WERI-Rb-1 (cell line): ENCODE data around the gene SURF1.

Experiments used
- DNase-seq: peaks from one replicate; pipeline ENCODE4 v3.0.0-alpha.2; 2020
- H3K27ac ChIP-seq: fragments of 250-450 bp; sonication (Bioruptor Pico); 2 replicates; pipeline ENCODE4 v1.5.1; 2020; ENCODE audit warnings: mild to moderate bottlenecking, moderate library complexity
- H3K27me3 ChIP-seq: fragments of 250-450 bp; sonication (Bioruptor Pico); 2 replicates; pipeline ENCODE4 v1.5.1; 2021; ENCODE audit warnings: mild to moderate bottlenecking, low read depth, moderate library complexity; ENCODE audit not compliant: insufficient read depth, severe bottlenecking
- H3K36me3 ChIP-seq: fragments of 250-450 bp; sonication (Bioruptor Pico); 2 replicates; pipeline ENCODE4 v1.5.1; 2020; ENCODE audit warnings: mild to moderate bottlenecking, moderate library complexity
- H3K4me3 ChIP-seq: 2 replicates; pipeline ENCODE4 v1.5.1; 2011; ENCODE audit warnings: low read depth, mild to moderate bottlenecking, control low read depth, low read length
- H3K9me3 ChIP-seq: fragments of 250-450 bp; sonication (Bioruptor Pico); 2 replicates; pipeline ENCODE4 v1.5.1; 2021; ENCODE audit warnings: mild to moderate bottlenecking, moderate library complexity; ENCODE audit not compliant: severe bottlenecking
- TF ChIP-seq, protein P1 (sequence below): IDR thresholded peaks from 2 replicates; pipeline ENCODE4 v1.5.1; 2011; ENCODE audit warnings: low read depth, mild to moderate bottlenecking, control low read depth, inconsistent platforms, low read length

Gene SURF1

DNA sequence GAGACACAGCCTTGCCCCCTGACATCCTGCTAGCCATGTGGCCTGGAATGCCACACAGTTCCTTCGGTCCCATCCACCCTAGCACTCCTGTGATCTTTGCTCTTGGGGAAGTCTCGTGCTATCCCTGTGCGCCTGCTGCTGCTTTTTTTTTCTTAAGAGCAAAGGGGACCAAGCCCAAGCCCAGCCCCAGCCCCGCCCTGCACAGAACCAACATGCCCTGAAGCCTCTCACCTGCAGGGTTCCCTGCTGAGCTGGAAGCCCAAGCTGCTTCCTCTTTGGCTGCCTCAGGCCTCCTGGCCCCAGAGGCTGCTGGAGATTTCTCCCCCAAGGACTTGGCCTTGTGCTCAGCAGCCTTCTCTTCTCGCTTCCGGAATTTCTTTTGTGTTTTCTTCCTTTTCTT is 22.1 kb downstream of the SURF1 start:
- H3K27ac ChIP-seq, result no peak overlapping the region
- H3K27me3 ChIP-seq, result no peaks in the 10 kb centered on the region
- H3K4me3 ChIP-seq, result no peak overlapping the region
- TF ChIP-seq, protein P1, sequence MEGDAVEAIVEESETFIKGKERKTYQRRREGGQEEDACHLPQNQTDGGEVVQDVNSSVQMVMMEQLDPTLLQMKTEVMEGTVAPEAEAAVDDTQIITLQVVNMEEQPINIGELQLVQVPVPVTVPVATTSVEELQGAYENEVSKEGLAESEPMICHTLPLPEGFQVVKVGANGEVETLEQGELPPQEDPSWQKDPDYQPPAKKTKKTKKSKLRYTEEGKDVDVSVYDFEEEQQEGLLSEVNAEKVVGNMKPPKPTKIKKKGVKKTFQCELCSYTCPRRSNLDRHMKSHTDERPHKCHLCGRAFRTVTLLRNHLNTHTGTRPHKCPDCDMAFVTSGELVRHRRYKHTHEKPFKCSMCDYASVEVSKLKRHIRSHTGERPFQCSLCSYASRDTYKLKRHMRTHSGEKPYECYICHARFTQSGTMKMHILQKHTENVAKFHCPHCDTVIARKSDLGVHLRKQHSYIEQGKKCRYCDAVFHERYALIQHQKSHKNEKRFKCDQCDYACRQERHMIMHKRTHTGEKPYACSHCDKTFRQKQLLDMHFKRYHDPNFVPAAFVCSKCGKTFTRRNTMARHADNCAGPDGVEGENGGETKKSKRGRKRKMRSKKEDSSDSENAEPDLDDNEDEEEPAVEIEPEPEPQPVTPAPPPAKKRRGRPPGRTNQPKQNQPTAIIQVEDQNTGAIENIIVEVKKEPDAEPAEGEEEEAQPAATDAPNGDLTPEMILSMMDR, result no peak
- no peaks in the 10 kb centered on the region for H3K9me3 ChIP-seq
- no peak for DNase-seq
- peaks cover 54% of the 10 kb centered on the region for H3K36me3 ChIP-seq

DNA sequence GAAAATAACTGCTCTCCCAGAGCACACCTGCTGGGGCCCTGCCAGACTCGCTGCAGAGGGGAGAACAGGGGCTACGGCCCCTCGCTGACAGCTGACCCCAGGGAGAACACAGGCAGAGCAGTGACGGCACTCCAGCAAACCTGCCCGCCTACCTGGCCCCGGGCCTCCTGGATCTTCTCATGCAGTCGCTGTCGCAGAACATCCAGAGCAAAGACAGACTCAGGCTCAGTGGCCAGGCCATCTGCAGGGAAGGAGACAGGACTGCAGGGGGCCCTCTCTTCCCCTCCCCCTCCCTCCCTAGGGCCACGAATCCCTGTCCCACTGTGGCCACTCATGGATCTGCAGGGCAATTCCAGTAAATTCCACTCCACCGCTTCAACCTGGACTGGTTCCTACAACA is 22.7 kb downstream of the SURF1 start:
- H3K27ac ChIP-seq, result no peak overlapping the region
- no peaks in the 10 kb centered on the region for H3K27me3 ChIP-seq
- no peaks in the 10 kb centered on the region for H3K9me3 ChIP-seq
- no peak for DNase-seq
- TF ChIP-seq, protein P1, result peak; percentile 22; the same call in 1 of the 2 replicates
- peaks cover 54% of the 10 kb centered on the region for H3K36me3 ChIP-seq
- H3K4me3 ChIP-seq, result no peak overlapping the region

DNA sequence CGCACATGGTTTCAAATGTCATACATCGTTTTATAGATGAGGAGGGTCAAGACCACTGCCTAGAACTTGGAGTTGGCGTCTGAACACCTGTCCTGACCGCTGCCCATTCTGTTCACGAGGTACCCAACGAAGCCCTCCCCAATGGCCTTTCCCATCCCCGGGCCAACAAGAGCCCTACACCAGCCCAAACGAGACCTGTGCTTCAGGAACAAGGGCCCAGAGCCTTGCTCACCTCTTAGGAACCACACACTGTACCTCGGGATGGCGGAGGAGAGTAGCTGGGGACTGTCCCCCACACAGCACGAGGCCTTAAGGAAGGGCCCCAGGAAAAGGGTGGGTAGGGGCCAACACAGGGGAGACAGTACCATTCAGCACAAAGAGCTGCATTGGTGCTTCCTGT is 23.3 kb downstream of the SURF1 start:
- H3K9me3 ChIP-seq, result no peaks in the 10 kb centered on the region
- H3K27ac ChIP-seq, result no peak overlapping the region
- no peak overlapping the region for H3K4me3 ChIP-seq
- TF ChIP-seq, protein P1, result no peak
- DNase-seq, result no peak
- no peaks in the 10 kb centered on the region for H3K27me3 ChIP-seq
- H3K36me3 ChIP-seq, result peaks cover 54% of the 10 kb centered on the region

DNA sequence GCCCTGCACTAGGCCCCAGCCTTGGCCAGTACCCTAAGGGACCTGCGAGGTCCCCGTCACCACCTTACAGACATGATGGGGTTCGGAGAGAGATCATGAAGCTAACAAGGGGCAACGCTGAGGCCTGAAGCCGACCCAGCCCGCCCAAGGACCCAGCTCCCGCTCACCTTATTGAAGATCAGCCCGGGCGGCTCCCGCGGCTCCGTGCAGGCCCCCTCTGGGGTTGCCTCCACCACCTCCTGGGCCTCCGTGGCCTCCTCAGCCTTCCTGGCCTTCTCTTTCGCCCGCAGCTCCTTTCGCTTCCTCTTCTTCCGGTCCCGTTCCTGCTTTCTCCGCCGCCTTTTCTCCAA is 23.9 kb downstream of the SURF1 start:
- no peak for DNase-seq
- H3K4me3 ChIP-seq, result no peak overlapping the region
- H3K27me3 ChIP-seq, result no peaks in the 10 kb centered on the region
- H3K27ac ChIP-seq, result no peak overlapping the region
- H3K36me3 ChIP-seq, result peaks cover 54% of the 10 kb centered on the region
- TF ChIP-seq, protein P1, result no peak
- H3K9me3 ChIP-seq, result no peaks in the 10 kb centered on the region

DNA sequence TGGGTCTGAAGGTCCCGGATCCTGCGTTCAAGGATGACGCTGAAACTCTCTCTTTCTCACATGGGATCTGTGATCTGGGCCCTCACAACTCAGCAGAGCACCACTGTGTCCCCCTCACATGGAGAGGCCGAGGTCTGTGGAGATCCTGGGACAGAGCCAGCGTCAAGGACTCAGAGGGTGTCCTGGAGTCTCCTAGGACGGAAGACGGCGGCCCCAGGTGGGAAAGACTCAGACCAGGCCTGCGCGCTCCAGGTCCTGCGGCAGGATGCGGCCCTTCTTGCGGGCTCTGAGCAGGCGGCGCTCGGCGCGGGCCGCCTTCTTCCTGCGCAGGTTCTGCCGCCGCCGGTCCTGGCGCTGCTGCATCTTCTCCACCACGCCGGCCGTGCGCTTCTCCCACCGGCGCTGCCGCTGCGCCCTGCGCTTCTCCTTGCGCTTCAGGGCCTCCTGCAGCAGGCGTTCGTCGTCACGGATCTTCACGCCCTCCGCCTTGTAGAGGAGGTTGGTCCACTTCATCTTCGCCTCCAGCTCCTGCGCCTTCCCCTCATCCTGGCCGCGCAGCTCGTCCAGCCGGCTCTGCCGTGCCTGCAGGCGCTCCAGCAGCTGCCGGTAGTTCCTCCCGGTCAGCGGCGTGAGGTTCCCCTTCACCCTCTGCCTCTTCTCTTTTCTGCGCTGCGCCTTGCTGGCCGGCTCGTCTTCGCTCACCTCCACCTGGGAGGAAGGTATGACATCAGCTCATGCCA is 24.5 kb downstream of the SURF1 start:
- peaks cover 54% of the 10 kb centered on the region for H3K36me3 ChIP-seq
- TF ChIP-seq, protein P1, result no peak
- no peaks in the 10 kb centered on the region for H3K27me3 ChIP-seq
- H3K4me3 ChIP-seq, result no peak overlapping the region
- no peak for DNase-seq
- no peak overlapping the region for H3K27ac ChIP-seq
- H3K9me3 ChIP-seq, result no peaks in the 10 kb centered on the region

DNA sequence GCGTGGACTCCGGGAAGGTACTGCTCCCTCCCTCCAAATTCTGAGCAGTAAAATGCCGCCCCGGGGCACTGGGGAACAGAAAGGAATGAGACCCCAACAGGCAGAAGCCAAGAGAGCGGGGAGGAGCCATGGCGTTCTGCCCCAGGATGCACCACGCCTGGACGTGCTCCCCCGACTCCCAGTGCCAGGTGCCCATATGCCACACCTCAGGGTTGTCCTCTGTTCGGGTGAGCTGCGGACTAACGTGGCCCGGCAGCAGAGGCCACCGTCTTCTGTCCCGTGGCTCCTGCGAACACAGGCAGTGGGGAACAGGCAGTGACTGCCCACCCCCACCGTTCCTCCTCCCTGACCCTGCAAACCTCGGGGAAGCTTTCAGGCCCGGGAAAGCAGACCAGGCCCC is 25.1 kb downstream of the SURF1 start:
- TF ChIP-seq, protein P1, result no peak
- peaks cover 54% of the 10 kb centered on the region for H3K36me3 ChIP-seq
- DNase-seq, result no peak
- no peak overlapping the region for H3K27ac ChIP-seq
- H3K9me3 ChIP-seq, result no peaks in the 10 kb centered on the region
- no peaks in the 10 kb centered on the region for H3K27me3 ChIP-seq
- H3K4me3 ChIP-seq, result no peak overlapping the region
